ENCODE measurements around the gene PPP4R3C.
"Not testable (repeated sequence)": the region's sequence is repeated elsewhere in the genome, so short reads cannot be mapped to it uniquely, and the experiment has no call there.

Gene PPP4R3C

GRCh38 chrX:27463187-27463586, at the start of gene PPP4R3C:
PPP4R3C (minus strand) TSS chrX:27463341; CDS start chrX:27463296, 45 bp downstream.
- no peak for DNase-seq

DNA sequence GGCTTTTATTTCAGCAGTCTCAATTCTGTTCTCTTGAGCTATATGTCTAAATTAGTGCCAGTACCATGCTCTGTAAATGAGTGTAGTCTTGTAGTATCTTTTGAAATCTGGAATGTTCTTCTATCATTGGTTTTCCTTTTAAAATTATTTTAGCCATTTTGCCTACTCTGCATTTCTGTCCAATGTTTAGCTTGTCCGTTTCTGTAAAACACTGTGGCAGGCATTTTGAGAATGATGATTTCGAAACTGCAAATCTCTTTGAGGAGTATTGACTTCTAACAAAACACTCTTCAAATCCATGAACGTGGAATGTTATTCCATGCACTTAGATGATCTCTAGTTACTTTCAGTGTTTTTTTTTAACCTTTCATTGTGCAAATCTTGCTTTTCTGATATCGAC, 28.3 kb upstream of the PPP4R3C start:
- DNase-seq, result no peak

DNA sequence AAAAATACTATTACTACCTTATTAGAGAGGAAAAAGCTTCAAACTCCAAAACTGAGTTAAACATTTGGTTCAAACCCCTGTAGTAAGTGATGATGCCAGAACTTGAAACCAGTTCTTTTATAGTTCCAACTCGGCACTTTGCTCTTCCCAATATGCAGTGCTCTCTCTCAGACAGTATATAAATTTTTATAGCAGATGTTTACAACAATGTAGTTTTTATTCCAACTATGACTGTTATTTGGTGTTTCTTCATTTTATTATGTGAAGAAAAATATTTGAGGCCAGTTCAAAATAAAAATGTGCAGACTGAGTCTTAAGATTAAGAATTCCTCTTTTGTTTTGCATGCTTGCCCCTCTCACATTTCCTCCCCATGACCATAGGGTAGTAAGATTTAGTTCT, 2.9 kb upstream of the PPP4R3C start:
- DNase-seq, result no peak

DNA sequence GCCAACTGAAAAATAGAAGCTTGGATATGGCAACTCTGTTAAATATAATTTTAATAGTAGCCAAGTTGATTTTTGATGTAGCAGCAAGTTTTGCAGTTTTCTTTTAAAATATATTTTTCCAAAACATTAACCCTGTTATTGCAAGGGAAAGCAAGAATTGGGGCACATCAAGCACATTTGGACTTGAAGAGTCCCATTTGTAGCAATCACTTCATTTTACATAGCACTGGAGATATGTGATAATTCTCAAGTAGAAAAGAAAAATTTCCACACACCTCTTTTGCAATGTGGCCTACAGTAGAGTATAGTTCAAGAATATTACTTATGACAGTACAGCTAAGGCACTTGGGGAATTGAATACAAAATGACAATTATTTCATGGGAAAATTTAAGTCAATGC, 1.9 kb upstream of the PPP4R3C start:
- no peak for DNase-seq

- not testable (repeated sequence) for DNase-seq
Observed at GRCh38 chrX:27459129-27459528, 4.0 kb downstream of the PPP4R3C start.

- DNase-seq, result not testable (repeated sequence)
Observed at GRCh38 chrX:27458544-27458943, 4.6 kb downstream of the PPP4R3C start.

- DNase-seq, result no peak
Observed at GRCh38 chrX:27451324-27451723, 11.8 kb downstream of the PPP4R3C start.

DNA sequence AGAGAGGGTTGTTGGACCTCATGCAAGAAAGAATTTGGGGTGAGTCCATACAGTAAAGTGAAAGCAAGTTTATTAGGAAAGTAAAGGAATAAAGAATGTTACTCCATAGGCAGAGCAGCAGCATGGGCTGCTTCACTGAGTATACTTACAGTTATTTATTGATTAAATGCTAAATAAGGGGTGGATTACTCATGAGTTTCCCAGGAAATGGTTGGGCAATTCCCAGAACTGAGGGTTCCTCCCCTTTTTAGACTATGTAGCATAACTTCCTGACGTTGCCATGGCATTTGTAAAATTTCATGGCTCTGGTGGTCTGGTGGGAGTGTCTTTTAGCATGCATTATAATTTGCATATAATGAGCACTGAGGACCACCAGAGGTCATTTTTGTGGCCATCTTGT, 16.7 kb downstream of the PPP4R3C start:
- no peak for DNase-seq

DNA sequence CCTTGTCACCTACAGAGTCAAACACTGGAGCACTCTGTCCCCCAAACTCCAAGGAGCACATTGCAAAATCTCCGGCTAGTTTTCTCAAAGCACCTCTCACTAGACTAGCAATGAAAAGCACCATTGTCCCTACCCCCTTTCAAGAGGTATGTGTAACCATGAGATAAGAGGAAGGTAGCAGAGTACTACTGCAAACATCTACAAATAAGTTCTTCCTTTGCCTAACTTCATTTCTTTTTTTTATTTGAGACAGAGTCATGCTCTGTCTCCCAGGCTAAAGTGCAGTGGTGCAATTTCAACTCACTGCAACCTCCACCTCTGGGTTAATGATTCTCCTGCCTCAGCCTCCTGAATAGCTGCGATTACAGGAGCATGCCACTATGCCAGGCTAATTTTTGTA, 17.7 kb downstream of the PPP4R3C start:
- DNase-seq, result no peak

- DNase-seq, result no peak
Observed at GRCh38 chrX:27444093-27444908, 18.8 kb downstream of the PPP4R3C start.

GRCh38 chrX:27442392-27442791, 20.7 kb downstream of the PPP4R3C start:
- DNase-seq, result not testable (repeated sequence)

DNA sequence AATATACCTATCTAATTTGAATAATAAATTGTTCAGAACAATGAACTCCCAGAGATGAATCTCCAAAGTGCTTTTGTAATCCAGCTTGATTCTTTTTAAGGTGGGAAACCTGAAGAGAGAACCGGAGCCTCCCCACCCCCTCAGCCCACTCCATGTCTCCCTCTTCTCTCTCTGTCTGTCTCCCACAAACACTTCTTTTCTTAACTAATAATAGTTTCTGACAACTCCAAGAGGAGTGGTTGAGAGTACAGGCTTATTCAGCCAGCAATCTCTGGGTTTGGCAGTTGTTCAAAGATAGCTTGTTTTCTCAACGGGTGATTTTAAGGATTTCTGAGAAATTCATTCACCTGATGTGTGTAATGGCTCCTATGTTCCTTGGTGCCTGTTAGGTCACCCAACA, 23.4 kb downstream of the PPP4R3C start:
- DNase-seq, result no peak

DNA sequence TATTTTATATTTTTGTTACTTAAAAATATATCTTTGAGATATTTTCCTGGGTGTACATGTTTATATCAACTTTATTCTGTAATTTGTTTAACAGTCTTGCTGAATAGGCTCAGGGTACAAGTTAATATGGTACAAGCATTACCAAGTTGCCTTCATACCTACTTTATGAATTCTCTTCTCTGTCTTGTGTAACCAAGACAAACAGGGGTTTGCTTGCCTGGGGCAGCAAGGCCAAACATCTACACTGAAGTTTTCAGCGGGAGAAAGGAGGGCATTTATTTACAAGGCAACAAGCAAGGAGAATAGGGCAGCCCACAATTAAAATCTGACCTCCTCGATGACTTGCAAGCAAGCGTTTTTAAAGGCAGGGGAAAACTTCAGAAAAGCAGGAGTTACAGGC, 24.2 kb downstream of the PPP4R3C start:
- no peak for DNase-seq

DNA sequence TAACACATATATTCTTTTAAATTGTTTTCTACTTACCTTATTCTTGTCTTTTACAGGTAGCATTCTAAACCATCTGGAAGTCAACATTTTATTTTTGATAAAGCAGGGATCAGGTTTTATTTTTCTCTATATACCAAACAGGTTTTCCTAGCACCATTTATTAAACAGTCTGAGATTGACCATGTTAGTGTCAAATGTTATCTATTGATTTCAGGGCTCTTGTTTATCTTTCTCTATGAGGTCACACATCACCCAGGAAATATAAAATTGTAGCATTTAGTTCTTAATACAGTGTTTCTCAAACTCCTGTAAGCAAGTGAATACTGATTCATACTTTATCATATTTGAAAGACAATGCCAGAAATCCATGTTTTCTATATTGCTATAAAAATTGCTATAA, 28.1 kb downstream of the PPP4R3C start:
- DNase-seq, result no peak
